ENCODE results near the gene EIF3D.

EIF3D gene

DNA sequence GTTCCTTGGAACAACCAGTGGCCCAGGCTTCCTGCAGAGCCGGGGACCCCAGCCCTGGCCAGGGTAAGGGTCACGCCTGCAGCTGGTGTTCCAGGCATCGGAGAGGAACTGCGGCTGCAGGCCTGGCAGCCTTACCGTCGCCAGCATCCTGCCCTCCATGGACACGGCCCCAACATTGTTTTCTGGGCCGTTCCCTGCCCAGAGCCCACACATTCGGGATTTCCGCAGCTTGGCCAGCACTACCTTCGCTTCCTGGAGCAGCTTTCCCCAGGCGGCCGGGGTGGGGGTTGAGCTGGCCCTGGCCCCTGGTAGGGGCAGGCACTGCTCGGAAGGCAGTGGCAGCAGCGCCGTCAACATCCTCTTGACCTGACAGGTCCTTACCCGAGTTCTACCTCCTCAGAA lies 65.2 kb downstream of the EIF3D start:
- no peak for TF ChIP-seq CTCF (IDR thresholded peaks at IDR 0.05; ENCODE audit: low read depth, low read length)
- H3K27ac ChIP-seq = no peak overlapping the region
- no peaks in the 10 kb centered on the region for H3K36me3 ChIP-seq
- H3K9me3 ChIP-seq (ENCODE audit: severe bottlenecking) = no peaks in the 10 kb centered on the region
- H3K4me3 ChIP-seq (ENCODE audit: low read depth, low read length) = no peak overlapping the region
- DNase-seq = no peak
- H3K27me3 ChIP-seq (ENCODE audit: insufficient read depth, low read depth, severe bottlenecking) = no peaks in the 10 kb centered on the region

DNA sequence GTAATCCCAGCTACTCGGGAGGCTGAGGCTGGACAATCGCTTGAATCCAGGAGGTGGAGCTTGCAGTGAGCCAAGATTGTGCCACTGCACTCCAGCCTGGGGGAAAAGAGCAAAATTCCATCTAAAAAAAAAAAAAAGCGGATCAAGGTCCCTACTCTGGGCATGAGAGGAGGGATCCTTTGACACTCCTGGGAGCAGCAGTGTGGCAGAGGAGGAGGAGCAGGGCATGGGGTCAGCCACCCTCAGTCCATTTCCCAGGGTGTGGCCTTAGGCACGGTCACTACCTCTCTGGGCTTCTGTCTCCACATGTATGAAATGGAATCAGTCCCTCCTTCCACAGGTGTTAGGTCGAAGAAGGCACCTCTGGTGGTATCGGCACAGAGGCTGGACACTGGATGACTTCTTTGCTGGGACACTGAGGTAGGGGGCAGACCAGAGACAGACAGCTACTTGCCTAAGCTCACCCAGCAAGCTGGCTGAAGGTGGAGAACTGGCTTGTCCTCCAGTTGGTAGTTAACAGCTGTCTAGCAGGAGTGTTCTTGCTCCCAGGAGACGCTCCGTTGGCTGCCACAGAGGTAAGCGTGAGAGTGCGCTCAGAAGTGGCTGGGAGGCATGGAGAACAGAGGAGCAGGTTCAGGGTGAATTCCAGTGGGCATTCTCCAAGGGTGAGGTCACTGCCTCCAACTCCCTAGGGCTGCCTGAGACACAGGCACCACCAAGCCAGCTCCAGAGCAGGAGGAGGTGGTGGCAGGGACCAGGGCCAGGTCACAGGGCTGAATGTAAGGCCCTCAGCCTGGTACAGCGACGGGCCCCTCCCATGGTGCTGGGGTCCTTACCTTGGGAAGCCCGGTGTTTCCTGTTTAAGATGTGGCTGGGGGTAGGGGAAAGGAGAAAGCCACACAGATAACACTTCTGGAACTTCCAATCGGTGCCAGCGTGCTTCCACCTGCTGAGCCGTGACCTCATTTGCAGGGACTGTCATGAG lies 67.0 kb downstream of the EIF3D start:
- no peak for TF ChIP-seq CTCF (IDR thresholded peaks at IDR 0.05; ENCODE audit: low read depth, low read length)
- Histone ChIP-seq H3K36me3 (no peaks in the 10 kb centered on the region), H3K9me3 (ENCODE audit: severe bottlenecking) (no peaks in the 10 kb centered on the region), H3K4me3 (ENCODE audit: low read depth, low read length) (no peak overlapping the region), H3K27ac (no peak overlapping the region), H3K27me3 (ENCODE audit: insufficient read depth, low read depth, severe bottlenecking) (no peaks in the 10 kb centered on the region)
- DNase-seq = no peak

Data from WERI-Rb-1 (cell line).